AG09319 (cell line): Measurements from ENCODE around the gene SLC39A12.

ENCODE experiments used
- DNase-seq: peaks from one replicate; pipeline ENCODE4 v3.0.0-alpha.2; 2010; ENCODE audit warnings: low read depth; ENCODE audit errors: extremely low read depth
- CTCF ChIP-seq: IDR thresholded peaks from 2 replicates; pipeline ENCODE4 v1.5.1; 2011; ENCODE audit warnings: low read depth, mild to moderate bottlenecking, inconsistent platforms, low read length, moderate library complexity

The SLC39A12 gene

GRCh38 chr10:17963431-17963830 lies 11.7 kb downstream of the SLC39A12 start:
- no peak for TF ChIP-seq CTCF
- no peak for DNase-seq

DNA sequence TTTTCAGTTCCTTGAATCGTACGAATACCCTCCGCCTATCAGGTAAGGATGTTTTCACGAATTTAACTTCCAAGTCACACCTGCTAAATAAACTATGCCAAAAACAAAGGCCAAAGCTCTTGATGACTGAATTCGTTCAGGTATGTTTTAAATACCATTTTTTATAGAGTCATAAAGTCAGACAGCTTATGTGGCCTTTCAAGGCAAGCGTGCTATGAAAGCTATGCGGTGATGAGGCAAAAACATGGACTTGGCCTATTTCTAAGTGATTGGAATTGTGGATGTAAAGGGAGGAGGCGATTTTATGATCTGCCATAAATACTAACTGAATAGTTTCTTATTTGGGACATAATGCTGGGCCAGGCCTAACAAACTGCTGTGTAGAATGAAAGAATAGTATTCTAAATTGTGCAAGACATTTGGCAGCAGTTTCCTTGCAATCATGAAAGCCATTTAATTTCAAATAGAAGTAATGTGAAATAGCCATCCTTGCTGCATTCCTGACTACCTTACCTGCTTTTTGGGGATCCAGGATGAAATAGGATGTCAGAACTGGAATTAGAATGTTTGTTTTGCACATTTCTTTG lies 14.0 kb downstream of the SLC39A12 start:
- TF ChIP-seq CTCF = no peak
- no peak for DNase-seq

DNA sequence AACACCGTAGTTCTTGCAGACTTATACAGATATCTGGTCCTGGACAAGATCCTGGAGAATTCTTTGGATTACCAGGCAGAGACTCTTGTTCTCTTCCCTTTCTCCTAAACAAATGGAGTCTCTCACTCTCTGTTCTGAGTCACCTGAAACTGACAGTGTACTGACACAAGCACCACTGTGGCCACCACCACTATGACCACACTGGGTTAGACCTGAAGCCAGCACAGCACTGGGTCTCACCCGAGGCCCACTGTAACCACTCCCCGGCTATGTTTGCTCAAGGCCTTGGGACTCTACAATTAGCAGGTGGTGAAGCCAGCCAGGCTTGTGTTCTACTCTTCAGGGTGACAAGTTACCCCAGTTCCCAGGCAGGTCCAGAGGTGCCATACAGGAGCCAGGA lies 22.8 kb downstream of the SLC39A12 start:
- no peak for TF ChIP-seq CTCF
- no peak for DNase-seq

GRCh38 chr10:17980846-17981565 lies 29.3 kb downstream of the SLC39A12 start:
- no peak for DNase-seq
- TF ChIP-seq CTCF = no peak

GRCh38 chr10:17981766-17982380 lies 30.2 kb downstream of the SLC39A12 start:
- no peak for TF ChIP-seq CTCF
- no peak for DNase-seq

DNA sequence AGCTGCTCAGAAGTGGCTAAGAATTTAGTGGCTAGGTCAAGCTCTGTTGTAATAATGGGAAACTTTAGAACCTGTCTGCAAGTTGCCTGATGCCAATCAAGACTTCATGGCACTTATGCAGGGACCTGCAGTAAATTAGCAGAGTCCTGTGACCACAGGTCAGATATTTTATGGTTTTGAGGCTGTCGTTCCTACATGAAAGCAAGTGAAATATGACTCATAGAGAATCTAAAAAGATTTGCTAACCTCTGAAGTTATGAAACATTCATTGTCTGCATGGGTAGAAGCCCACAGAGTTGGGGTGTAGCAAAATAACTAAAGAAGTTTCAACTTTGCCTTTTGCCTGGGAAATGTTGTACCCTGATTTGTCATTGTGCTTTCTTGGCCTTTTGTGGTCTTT lies 32.3 kb downstream of the SLC39A12 start:
- no peak for DNase-seq
- no peak for TF ChIP-seq CTCF

- DNase-seq = no peak
- TF ChIP-seq CTCF = no peak
These were observed 32.8 kb downstream of the SLC39A12 start for GRCh38 chr10:17984563-17984962.
